ENCODE measurements around the gene ASF1B.
"Not testable (repeated sequence)": the region's sequence is repeated elsewhere in the genome, so short reads cannot be mapped to it uniquely, and the experiment has no call there.

Gene ASF1B

GRCh38 chr19:14136509-14137281 lies at the start of gene ASF1B:
TSS of gene ASF1B (minus strand) at chr19:14136589. CDS start at chr19:14136456, 133 bp downstream.
- peak; percentile 99 for DNase-seq (ENCODE audit: low read depth, low spot score)

GRCh38 chr19:14185691-14186090 lies 49.3 kb upstream of the ASF1B start:
- DNase-seq (ENCODE audit: low read depth, low spot score): not testable (repeated sequence)

GRCh38 chr19:14185158-14185557 lies 48.8 kb upstream of the ASF1B start:
- no peak for DNase-seq (ENCODE audit: low read depth, low spot score)

GRCh38 chr19:14183741-14184350 lies 47.5 kb upstream of the ASF1B start:
- DNase-seq (ENCODE audit: low read depth, low spot score): no peak

GRCh38 chr19:14182476-14182875 lies 46.1 kb upstream of the ASF1B start:
- no peak for DNase-seq (ENCODE audit: low read depth, low spot score)

GRCh38 chr19:14181906-14182305 lies 45.5 kb upstream of the ASF1B start:
- DNase-seq (ENCODE audit: low read depth, low spot score): no peak

- DNase-seq (ENCODE audit: low read depth, low spot score): not testable (repeated sequence)
Measured at GRCh38 chr19:14181199-14181598, 44.8 kb upstream of the ASF1B start.

- DNase-seq (ENCODE audit: low read depth, low spot score): no peak
Measured at GRCh38 chr19:14177496-14178074, 41.2 kb upstream of the ASF1B start.

- no peak for DNase-seq (ENCODE audit: low read depth, low spot score)
Measured at GRCh38 chr19:14175351-14175792, 39.0 kb upstream of the ASF1B start.

GRCh38 chr19:14174883-14175282 lies 38.5 kb upstream of the ASF1B start:
- DNase-seq (ENCODE audit: low read depth, low spot score): no peak

GRCh38 chr19:14168993-14169392 lies 32.6 kb upstream of the ASF1B start:
- no peak for DNase-seq (ENCODE audit: low read depth, low spot score)

GRCh38 chr19:14168259-14168972 lies 32.0 kb upstream of the ASF1B start:
- DNase-seq (ENCODE audit: low read depth, low spot score): no peak

- no peak for DNase-seq (ENCODE audit: low read depth, low spot score)
Measured at GRCh38 chr19:14167576-14168138, 31.3 kb upstream of the ASF1B start.

GRCh38 chr19:14166999-14167575 lies 30.7 kb upstream of the ASF1B start:
- DNase-seq (ENCODE audit: low read depth, low spot score): no peak

- no peak for DNase-seq (ENCODE audit: low read depth, low spot score)
Measured at GRCh38 chr19:14165990-14166830, 29.8 kb upstream of the ASF1B start.

GRCh38 chr19:14164724-14165493 lies 28.5 kb upstream of the ASF1B start:
- no peak for DNase-seq (ENCODE audit: low read depth, low spot score)

- DNase-seq (ENCODE audit: low read depth, low spot score): no peak
Measured at GRCh38 chr19:14164082-14164481, 27.7 kb upstream of the ASF1B start.

- DNase-seq (ENCODE audit: low read depth, low spot score): no peak
Measured at GRCh38 chr19:14162871-14163297, 26.5 kb upstream of the ASF1B start.

- no peak for DNase-seq (ENCODE audit: low read depth, low spot score)
Measured at GRCh38 chr19:14161305-14161704, 24.9 kb upstream of the ASF1B start.
